ENCODE results near the gene GATA3. TPM values are rescaled to one million over a fixed set of nuclear protein-coding genes. Genes with fewer than 3 reads are reported as not detected.

GATA3 gene
- total RNA-seq, 1 donor from 2014 or later, result 0.69 TPM

DNA sequence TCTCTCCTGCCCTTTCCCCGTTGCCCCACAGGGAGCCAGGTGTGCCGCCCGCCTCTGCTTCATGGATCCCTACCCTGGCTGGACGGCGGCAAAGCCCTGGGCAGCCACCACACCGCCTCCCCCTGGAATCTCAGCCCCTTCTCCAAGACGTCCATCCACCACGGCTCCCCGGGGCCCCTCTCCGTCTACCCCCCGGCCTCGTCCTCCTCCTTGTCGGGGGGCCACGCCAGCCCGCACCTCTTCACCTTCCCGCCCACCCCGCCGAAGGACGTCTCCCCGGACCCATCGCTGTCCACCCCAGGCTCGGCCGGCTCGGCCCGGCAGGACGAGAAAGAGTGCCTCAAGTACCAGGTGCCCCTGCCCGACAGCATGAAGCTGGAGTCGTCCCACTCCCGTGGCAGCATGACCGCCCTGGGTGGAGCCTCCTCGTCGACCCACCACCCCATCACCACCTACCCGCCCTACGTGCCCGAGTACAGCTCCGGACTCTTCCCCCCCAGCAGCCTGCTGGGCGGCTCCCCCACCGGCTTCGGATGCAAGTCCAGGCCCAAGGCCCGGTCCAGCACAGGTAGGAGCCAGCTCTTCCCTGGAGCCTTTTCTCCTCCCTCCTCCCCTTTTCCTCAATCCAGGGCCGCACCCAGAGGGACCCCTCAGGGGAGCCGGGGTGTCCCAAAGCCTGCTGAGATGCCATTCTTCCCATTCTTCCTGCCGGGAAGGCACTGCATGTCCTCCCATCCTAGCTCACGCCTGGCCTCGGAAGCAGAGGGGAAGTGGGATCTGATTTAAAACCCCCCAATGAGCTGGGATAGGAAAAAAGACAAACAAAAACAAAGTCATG lies 4.0 kb downstream of the GATA3 start:
- H3K27ac Mint-ChIP-seq (ENCODE audit: unreplicated experiment), result no peak overlapping the region
- peaks cover 3% of the 10 kb centered on the region for H3K4me1 Mint-ChIP-seq (ENCODE audit: low read depth, unreplicated experiment)
- no peak overlapping the region for H3K4me3 Mint-ChIP-seq (ENCODE audit: unreplicated experiment)
- peaks cover 63% of the 10 kb centered on the region for H3K27me3 Mint-ChIP-seq (ENCODE audit: unreplicated experiment)
- TF ChIP-seq, protein P1, sequence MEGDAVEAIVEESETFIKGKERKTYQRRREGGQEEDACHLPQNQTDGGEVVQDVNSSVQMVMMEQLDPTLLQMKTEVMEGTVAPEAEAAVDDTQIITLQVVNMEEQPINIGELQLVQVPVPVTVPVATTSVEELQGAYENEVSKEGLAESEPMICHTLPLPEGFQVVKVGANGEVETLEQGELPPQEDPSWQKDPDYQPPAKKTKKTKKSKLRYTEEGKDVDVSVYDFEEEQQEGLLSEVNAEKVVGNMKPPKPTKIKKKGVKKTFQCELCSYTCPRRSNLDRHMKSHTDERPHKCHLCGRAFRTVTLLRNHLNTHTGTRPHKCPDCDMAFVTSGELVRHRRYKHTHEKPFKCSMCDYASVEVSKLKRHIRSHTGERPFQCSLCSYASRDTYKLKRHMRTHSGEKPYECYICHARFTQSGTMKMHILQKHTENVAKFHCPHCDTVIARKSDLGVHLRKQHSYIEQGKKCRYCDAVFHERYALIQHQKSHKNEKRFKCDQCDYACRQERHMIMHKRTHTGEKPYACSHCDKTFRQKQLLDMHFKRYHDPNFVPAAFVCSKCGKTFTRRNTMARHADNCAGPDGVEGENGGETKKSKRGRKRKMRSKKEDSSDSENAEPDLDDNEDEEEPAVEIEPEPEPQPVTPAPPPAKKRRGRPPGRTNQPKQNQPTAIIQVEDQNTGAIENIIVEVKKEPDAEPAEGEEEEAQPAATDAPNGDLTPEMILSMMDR (IDR thresholded peaks at IDR 0.05; ENCODE audit: partially characterized antibody, unreplicated experiment), result no peak
- DNase-seq, result no peak
- no peaks in the 10 kb centered on the region for H3K36me3 Mint-ChIP-seq (ENCODE audit: unreplicated experiment)
- H3K9me3 Mint-ChIP-seq (ENCODE audit: unreplicated experiment), result peaks cover 3% of the 10 kb centered on the region

DNA sequence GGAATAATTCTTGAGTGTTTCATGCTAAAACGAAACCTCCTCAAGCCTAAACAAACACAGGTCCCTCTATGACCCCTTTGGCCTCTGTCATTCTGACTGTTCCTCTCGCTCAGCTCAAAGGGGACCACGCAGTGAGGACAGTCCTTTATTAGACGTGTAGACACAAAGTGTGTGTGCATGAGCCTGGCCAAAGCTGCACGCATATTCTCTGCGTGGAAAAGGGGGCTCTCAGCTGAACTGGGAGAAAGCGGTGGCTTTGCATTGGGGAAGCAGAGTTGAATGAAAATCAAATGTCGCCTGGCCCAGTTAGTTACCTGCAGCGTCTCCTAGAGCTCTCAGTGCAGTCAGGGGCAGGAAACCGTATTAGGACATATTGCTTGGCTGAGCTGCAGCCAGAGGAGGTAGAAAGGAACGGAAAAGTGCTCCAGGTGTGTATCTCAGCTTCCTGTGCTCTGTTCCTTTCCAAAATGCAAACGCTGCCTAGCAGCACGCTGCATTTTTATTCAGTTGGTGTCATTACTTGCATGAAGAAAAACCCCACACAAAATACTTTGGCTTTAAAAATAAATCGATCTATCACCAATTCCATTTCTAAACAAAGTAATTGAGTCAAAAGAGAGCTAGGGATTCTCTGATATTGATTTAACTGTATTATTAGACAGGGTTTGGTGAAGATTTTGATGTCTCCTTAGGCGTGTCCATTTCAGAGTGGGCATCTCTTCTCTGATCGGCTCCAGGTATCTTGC lies 4.9 kb downstream of the GATA3 start:
- Mint-ChIP-seq H3K36me3 (ENCODE audit: unreplicated experiment) (no peaks in the 10 kb centered on the region), H3K27ac (ENCODE audit: unreplicated experiment) (no peak overlapping the region), H3K4me3 (ENCODE audit: unreplicated experiment) (no peak overlapping the region), H3K9me3 (ENCODE audit: unreplicated experiment) (peaks cover 3% of the 10 kb centered on the region), H3K27me3 (ENCODE audit: unreplicated experiment) (peaks cover 64% of the 10 kb centered on the region), H3K4me1 (ENCODE audit: low read depth, unreplicated experiment) (peaks cover 3% of the 10 kb centered on the region)
- DNase-seq, result no peak
- TF ChIP-seq, protein P1 (IDR thresholded peaks at IDR 0.05; ENCODE audit: partially characterized antibody, unreplicated experiment), result no peak

DNA sequence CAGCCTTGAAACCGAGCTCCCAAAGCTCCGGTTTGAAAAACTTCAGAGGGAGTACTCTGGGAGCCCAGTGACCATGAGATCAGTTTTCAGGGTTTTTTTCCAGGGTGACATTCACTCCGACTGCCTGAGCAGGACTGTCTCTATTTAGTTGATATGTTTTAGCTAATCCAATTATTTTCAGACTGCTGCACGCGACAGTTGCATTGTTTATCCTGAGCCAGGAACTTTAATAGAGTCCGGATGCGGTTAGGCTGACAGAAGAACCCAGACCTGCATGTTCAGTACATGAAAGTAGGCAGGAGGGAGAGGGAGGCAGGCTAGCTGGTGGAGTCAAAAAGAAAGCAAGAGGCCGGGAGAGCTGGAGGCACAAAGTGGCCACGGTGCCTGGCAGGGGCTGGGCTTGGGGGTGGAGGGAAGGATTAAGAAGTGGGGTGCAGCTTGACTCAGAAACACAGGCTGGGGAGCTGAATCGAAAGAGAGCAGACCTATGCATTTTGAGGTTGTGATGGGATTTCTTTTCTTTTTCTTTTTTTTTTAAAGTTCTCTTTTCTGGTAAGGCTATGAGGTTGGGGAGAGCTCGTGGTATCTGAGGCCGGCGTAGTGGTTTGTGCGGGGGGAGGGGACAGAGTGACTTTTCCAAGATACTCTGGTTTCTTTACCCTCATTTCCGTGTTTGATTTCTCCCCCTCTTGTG lies 5.7 kb downstream of the GATA3 start:
- Mint-ChIP-seq H3K4me3 (ENCODE audit: unreplicated experiment) (no peak overlapping the region), H3K4me1 (ENCODE audit: low read depth, unreplicated experiment) (peaks cover 3% of the 10 kb centered on the region), H3K27me3 (ENCODE audit: unreplicated experiment) (peaks cover 64% of the 10 kb centered on the region), H3K27ac (ENCODE audit: unreplicated experiment) (no peak overlapping the region), H3K9me3 (ENCODE audit: unreplicated experiment) (peaks cover 5% of the 10 kb centered on the region), H3K36me3 (ENCODE audit: unreplicated experiment) (no peaks in the 10 kb centered on the region)
- DNase-seq, result no peak
- TF ChIP-seq, protein P1 (IDR thresholded peaks at IDR 0.05; ENCODE audit: partially characterized antibody, unreplicated experiment), result no peak

DNA sequence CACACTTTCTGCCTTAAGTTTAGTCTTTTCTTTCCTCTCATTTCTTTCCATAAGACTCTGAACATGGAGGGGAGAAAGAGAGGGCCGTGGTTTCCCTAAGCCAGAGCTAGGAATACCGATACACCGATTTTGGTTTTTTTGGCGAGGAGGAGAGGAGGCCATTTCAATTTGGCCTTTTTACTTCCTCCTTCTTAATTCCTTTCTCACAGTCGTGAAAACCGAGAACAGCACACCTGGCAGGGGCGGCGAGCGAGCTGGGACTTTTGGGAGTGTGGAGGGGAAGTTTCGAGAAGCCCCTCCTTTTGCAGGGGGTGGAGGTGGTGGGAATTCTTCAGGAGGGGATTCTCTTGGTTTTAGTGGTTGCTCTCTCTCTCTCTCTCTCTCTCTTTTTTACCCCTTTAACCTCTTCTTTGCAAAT lies 6.2 kb downstream of the GATA3 start:
- DNase-seq, result no peak
- no peak overlapping the region for H3K4me3 Mint-ChIP-seq (ENCODE audit: unreplicated experiment)
- peaks cover 64% of the 10 kb centered on the region for H3K27me3 Mint-ChIP-seq (ENCODE audit: unreplicated experiment)

More for the DNA sequence above, 6.2 kb downstream of the GATA3 start:
- TF ChIP-seq, protein P1 (IDR thresholded peaks at IDR 0.05; ENCODE audit: partially characterized antibody, unreplicated experiment), result no peak
- Mint-ChIP-seq H3K9me3 (ENCODE audit: unreplicated experiment) (peaks cover 5% of the 10 kb centered on the region), H3K36me3 (ENCODE audit: unreplicated experiment) (no peaks in the 10 kb centered on the region), H3K27ac (ENCODE audit: unreplicated experiment) (no peak overlapping the region), H3K4me1 (ENCODE audit: low read depth, unreplicated experiment) (peaks cover 3% of the 10 kb centered on the region)
